Nephron progenitor cell (in vitro differentiated cells): ENCODE results near the gene UBALD1.
A peak's percentile ranks its signal among the peaks of the same experiment; 100 is the strongest.

ENCODE experiments used
- DNase-seq: peaks from one replicate; pipeline ENCODE4 v3.0.0; 2021
- H3K27ac Mint-ChIP-seq: 2 replicates; pipeline ENCODE4 v1.8.0; 2021; ENCODE audit warnings: mild to moderate bottlenecking, moderate library complexity, mixed read lengths
- H3K27me3 Mint-ChIP-seq: 2 replicates; pipeline ENCODE4 v1.8.0; 2021; ENCODE audit warnings: mild to moderate bottlenecking, low read depth, mixed read lengths; ENCODE audit not compliant: poor library complexity
- H3K36me3 Mint-ChIP-seq: 2 replicates; pipeline ENCODE4 v1.8.0; 2021; ENCODE audit warnings: low read depth, mixed read lengths
- H3K4me1 Mint-ChIP-seq: 2 replicates; pipeline ENCODE4 v1.8.0; 2021; ENCODE audit warnings: mixed read lengths
- H3K4me3 Mint-ChIP-seq: 2 replicates; pipeline ENCODE4 v1.8.0; 2021; ENCODE audit warnings: mild to moderate bottlenecking, moderate library complexity, mixed read lengths
- H3K9me3 Mint-ChIP-seq: 2 replicates; pipeline ENCODE4 v1.8.0; 2021; ENCODE audit warnings: mild to moderate bottlenecking, moderate library complexity, mixed read lengths
- CTCF ChIP-seq: fragments of 200-600 bp; sonication (generic); IDR thresholded peaks from 2 replicates; pipeline ENCODE4 v1.5.0; 2021; ENCODE audit warnings: antibody characterized with exemption

Gene UBALD1

GRCh38 chr16:4624827-4625559 lies 10.3 kb upstream of the UBALD1 start:
- DNase-seq: peak; percentile 71
- Mint-ChIP-seq H3K36me3 (peaks cover 22% of the 10 kb centered on the region), H3K4me3 (peak overlapping the region; percentile 99), H3K27me3 (no peaks in the 10 kb centered on the region), H3K27ac (peak overlapping the region; percentile 91), H3K4me1 (peaks cover 35% of the 10 kb centered on the region), H3K9me3 (peaks cover 6% of the 10 kb centered on the region)
- TF ChIP-seq CTCF: no peak

- Mint-ChIP-seq H3K27me3 (no peaks in the 10 kb centered on the region), H3K36me3 (peaks cover 19% of the 10 kb centered on the region), H3K4me3 (peak within 1 kb of the TSS; percentile 99), H3K27ac (peak within 1 kb of the TSS; percentile 99), H3K4me1 (peaks cover 35% of the 10 kb centered on the region), H3K9me3 (peaks cover 5% of the 10 kb centered on the region)
- peak; percentile 91 for DNase-seq
- TF ChIP-seq CTCF: peak; percentile 87
Measured at GRCh38 chr16:4624015-4624826, 9.5 kb upstream of the UBALD1 start, which contains the start of gene MGRN1. Gene MGRN1 (plus strand): TSS chr16:4624826. CDS start chr16:4624961, 135 bp downstream.

GRCh38 chr16:4623593-4623992 lies 8.9 kb upstream of the UBALD1 start:
- Mint-ChIP-seq H3K27ac (no peak overlapping the region), H3K4me3 (peak overlapping the region; percentile 30), H3K27me3 (no peaks in the 10 kb centered on the region), H3K4me1 (peaks cover 38% of the 10 kb centered on the region), H3K9me3 (no peaks in the 10 kb centered on the region), H3K36me3 (peaks cover 13% of the 10 kb centered on the region)
- DNase-seq: no peak
- no peak for TF ChIP-seq CTCF

- no peak for DNase-seq
- H3K36me3 Mint-ChIP-seq: no peaks in the 10 kb centered on the region
- H3K27ac Mint-ChIP-seq: no peak overlapping the region
- no peak overlapping the region for H3K4me3 Mint-ChIP-seq
- no peaks in the 10 kb centered on the region for H3K9me3 Mint-ChIP-seq
- peaks cover 45% of the 10 kb centered on the region for H3K4me1 Mint-ChIP-seq
- no peak for TF ChIP-seq CTCF
- no peaks in the 10 kb centered on the region for H3K27me3 Mint-ChIP-seq
Measured at GRCh38 chr16:4618645-4619418, 4.1 kb upstream of the UBALD1 start.

GRCh38 chr16:4617880-4618279 lies 3.2 kb upstream of the UBALD1 start:
- Mint-ChIP-seq H3K4me3 (peak overlapping the region; percentile 87), H3K9me3 (no peaks in the 10 kb centered on the region), H3K27me3 (no peaks in the 10 kb centered on the region), H3K36me3 (no peaks in the 10 kb centered on the region), H3K4me1 (peaks cover 49% of the 10 kb centered on the region), H3K27ac (peak overlapping the region; percentile 99)
- no peak for TF ChIP-seq CTCF
- DNase-seq: no peak
